Stimulated activated CD4-positive, alpha-beta T cell treated with anti-CD3 and anti-CD28 coated beads, Interleukin-4, amount 100 ng/mL, for 4 hours (primary cell): Measurements from ENCODE around the gene CCR3.

Experiments
- DNase-seq, 2 experiments: peaks; one replicate each; pipeline ENCODE4 v3.0.0-alpha.2; 2020

Gene CCR3

GRCh38 chr3:46299608-46300460 lies 57.6 kb downstream of the CCR3 start:
- DNase-seq = no peak

GRCh38 chr3:46300461-46300789 lies 58.2 kb downstream of the CCR3 start:
- DNase-seq = no peak

GRCh38 chr3:46301122-46301835 lies 59.0 kb downstream of the CCR3 start:
- no peak for DNase-seq

GRCh38 chr3:46303240-46303639 lies 61.0 kb downstream of the CCR3 start:
- DNase-seq = no peak

- DNase-seq = no peak
Measured at GRCh38 chr3:46304739-46305138, 62.5 kb downstream of the CCR3 start.

- no peak for DNase-seq
Measured at GRCh38 chr3:46312991-46313390, 70.7 kb downstream of the CCR3 start.

- DNase-seq = no peak
Measured at GRCh38 chr3:46314517-46314916, 72.3 kb downstream of the CCR3 start.

GRCh38 chr3:46316206-46316605 lies 73.9 kb downstream of the CCR3 start:
- DNase-seq = no peak
